GM12878 (cell line): Measurements from ENCODE around the gene WFDC11.
"Not testable (repeated sequence)": the region's sequence is repeated elsewhere in the genome, so short reads cannot be mapped to it uniquely, and the experiment has no call there.

Experiments
- FOXK2 ChIP-seq: fragments of 450-650 bp; IDR thresholded peaks from 2 replicates; pipeline ENCODE4 v1.6.1; 2017; ENCODE audit warnings: mild to moderate bottlenecking, moderate library complexity
- POLR2AphosphoS2 ChIP-seq: IDR thresholded peaks from 2 replicates; pipeline ENCODE4 v1.6.1; 2011; ENCODE audit warnings: low read depth, mild to moderate bottlenecking, low read length, improper control_type of control experiment, moderate library complexity
- RFX5 ChIP-seq: IDR thresholded peaks from 2 replicates; pipeline ENCODE4 v1.6.1; 2011; ENCODE audit warnings: low read depth, low read length, improper control_type of control experiment
- TF ChIP-seq, protein P1 (sequence below), 3 experiments: IDR thresholded peaks in 2 of 3; conservative IDR thresholded peaks in 1 of 3; 2 replicates each; pipeline ENCODE4 v1.5.1; 2011; ENCODE audit warnings: low read depth in 3 of 3, low read length in 3 of 3, mild to moderate bottlenecking in 3 of 3, control low read depth in 2 of 3, moderate library complexity in 2 of 3, inconsistent platforms in 1 of 3, mixed read lengths in 1 of 3; ENCODE audit not compliant: control insufficient read depth in 2 of 3, insufficient read depth in 1 of 3; ENCODE audit errors: extremely low read depth in 1 of 3

DNA sequence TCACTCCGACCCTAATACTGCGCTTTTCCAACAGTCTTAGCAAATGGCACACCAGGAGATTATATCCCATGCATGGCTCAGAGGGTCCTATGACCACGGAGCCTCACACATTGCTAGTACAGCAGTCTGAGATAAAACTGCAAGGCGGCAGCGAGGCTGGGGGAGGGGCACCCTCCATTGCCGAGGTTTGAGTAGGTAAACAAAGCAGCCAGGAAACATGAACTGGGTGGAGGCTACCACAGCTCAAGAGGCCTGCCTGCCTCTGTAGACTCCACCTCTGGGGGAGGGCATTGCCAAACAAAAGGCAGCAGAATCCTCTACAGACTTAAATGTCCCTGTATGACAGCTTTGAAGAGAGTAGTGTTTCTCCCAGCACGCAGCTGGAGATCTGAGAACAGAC lies 18.3 kb downstream of the WFDC11 start:
- TF ChIP-seq, protein P1, sequence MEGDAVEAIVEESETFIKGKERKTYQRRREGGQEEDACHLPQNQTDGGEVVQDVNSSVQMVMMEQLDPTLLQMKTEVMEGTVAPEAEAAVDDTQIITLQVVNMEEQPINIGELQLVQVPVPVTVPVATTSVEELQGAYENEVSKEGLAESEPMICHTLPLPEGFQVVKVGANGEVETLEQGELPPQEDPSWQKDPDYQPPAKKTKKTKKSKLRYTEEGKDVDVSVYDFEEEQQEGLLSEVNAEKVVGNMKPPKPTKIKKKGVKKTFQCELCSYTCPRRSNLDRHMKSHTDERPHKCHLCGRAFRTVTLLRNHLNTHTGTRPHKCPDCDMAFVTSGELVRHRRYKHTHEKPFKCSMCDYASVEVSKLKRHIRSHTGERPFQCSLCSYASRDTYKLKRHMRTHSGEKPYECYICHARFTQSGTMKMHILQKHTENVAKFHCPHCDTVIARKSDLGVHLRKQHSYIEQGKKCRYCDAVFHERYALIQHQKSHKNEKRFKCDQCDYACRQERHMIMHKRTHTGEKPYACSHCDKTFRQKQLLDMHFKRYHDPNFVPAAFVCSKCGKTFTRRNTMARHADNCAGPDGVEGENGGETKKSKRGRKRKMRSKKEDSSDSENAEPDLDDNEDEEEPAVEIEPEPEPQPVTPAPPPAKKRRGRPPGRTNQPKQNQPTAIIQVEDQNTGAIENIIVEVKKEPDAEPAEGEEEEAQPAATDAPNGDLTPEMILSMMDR (IDR thresholded peaks at IDR 0.05 in 2 of 3, conservative IDR thresholded peaks at IDR 0.05 in 1 of 3; ENCODE audit: control insufficient read depth in 2 of 3, extremely low read depth in 1 of 3, insufficient read depth in 1 of 3, low read depth in 3 of 3, low read length in 3 of 3): not testable (repeated sequence)
- not testable (repeated sequence) for TF ChIP-seq POLR2AphosphoS2, RFX5, FOXK2
